ENCODE results near the gene SMARCC1. TPM values are rescaled to one million over a fixed set of nuclear protein-coding genes. Genes with fewer than 3 reads are reported as not detected.

SMARCC1 gene
- total and polyA plus RNA-seq, 2 experiments from 2014 or later: 35.5 to 38.2 TPM

DNA sequence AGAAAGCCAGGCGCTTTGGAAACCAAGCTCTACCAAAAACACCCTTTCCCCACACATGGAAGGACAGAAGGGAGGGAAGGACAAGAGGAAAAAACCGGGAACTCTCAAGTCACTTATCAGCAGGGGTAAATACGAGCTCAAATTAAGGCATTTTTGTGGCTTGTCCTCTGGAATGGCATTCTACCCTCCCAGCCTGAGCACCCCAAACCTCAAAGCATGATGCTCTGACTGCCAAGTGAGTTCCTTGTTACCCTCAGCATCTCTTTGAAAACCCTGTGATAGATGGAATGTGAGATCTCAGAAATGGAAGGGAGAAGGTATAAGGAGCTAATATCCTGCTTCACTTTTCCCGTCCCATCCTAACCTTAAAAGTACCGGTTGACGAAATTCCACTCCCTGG, 194.9 kb downstream of the SMARCC1 start:
- no peak overlapping the region for H2AFZ ChIP-seq
- H3K4me3 ChIP-seq: no peak overlapping the region
- DNase-seq (ENCODE audit: low spot score): no peak
- H3K9me2 ChIP-seq (replicated peaks; ENCODE audit: insufficient read depth): no peaks in the 10 kb centered on the region
- TF ChIP-seq EZH2phosphoT487 (IDR thresholded peaks at IDR 0.05; ENCODE audit: low read depth, severe bottlenecking, unreplicated experiment): no peak
- no peak for TF ChIP-seq EZH2 (IDR thresholded peaks at IDR 0.05; ENCODE audit: borderline replicate concordance)
- TF ChIP-seq, protein P1, sequence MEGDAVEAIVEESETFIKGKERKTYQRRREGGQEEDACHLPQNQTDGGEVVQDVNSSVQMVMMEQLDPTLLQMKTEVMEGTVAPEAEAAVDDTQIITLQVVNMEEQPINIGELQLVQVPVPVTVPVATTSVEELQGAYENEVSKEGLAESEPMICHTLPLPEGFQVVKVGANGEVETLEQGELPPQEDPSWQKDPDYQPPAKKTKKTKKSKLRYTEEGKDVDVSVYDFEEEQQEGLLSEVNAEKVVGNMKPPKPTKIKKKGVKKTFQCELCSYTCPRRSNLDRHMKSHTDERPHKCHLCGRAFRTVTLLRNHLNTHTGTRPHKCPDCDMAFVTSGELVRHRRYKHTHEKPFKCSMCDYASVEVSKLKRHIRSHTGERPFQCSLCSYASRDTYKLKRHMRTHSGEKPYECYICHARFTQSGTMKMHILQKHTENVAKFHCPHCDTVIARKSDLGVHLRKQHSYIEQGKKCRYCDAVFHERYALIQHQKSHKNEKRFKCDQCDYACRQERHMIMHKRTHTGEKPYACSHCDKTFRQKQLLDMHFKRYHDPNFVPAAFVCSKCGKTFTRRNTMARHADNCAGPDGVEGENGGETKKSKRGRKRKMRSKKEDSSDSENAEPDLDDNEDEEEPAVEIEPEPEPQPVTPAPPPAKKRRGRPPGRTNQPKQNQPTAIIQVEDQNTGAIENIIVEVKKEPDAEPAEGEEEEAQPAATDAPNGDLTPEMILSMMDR (IDR thresholded peaks at IDR 0.05; ENCODE audit: poor library complexity): no peak
- H3K9me3 ChIP-seq (ENCODE audit: low read depth): no peaks in the 10 kb centered on the region
- H4K20me1 ChIP-seq (ENCODE audit: insufficient read depth, poor library complexity, severe bottlenecking): peaks cover 4% of the 10 kb centered on the region
- 94% methylated on average over 6 of the region's 6 CpGs for WGBS (ENCODE audit: low lambda C conversion rate, missing lambda C conversion rate)
- H3K27ac ChIP-seq: no peak overlapping the region
- H3K4me1 ChIP-seq (ENCODE audit: insufficient read depth): no peaks in the 10 kb centered on the region
- H3K79me2 ChIP-seq: no peaks in the 10 kb centered on the region
- peaks cover 5% of the 10 kb centered on the region for H3K36me3 ChIP-seq (replicated peaks; ENCODE audit: insufficient read depth, low read depth)
- H3K4me2 ChIP-seq: no peak overlapping the region
- H3K27me3 ChIP-seq: no peaks in the 10 kb centered on the region

DNA sequence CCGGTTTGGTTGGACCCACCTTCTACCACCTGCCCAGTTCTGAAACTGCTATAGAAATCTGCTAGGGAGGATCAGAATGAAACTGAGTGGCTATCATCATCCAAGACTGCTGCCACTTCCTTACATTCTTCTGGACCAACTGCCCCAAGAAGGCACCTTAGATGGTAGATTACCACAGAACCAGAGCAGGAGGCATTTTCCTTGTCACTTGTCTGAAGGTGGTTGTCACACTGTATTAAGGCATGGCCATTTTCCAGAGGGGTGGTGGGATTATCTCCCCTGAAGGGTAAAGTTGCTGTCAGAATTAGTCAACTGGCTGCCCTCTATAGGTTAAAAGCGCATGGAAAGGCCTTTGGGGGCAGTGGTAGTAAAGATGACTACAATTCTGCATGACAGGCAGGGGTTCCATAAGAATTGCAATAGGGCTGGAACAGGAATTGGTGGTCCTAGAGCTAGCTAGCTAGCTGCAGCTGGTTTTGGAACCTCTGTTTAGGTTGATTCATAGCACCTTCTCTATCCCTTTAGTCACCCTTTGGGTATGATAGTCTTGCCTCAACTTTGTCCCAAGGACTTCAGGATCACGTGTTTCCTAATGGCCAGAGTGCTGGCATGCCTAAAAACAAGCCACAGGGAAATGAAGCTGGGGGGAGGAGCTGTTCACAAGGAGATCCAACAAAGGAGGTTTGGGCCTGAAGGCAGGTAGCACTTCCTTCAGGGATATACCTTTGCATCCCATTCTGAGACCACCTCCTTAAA, 198.2 kb downstream of the SMARCC1 start:
- WGBS (ENCODE audit: low lambda C conversion rate, missing lambda C conversion rate): 79% methylated on average over 3 of the region's 3 CpGs
- TF ChIP-seq EZH2 (IDR thresholded peaks at IDR 0.05; ENCODE audit: borderline replicate concordance) (no peak), EZH2phosphoT487 (IDR thresholded peaks at IDR 0.05; ENCODE audit: low read depth, severe bottlenecking, unreplicated experiment) (no peak)
- no peak overlapping the region for H3K4me2 ChIP-seq

DNA sequence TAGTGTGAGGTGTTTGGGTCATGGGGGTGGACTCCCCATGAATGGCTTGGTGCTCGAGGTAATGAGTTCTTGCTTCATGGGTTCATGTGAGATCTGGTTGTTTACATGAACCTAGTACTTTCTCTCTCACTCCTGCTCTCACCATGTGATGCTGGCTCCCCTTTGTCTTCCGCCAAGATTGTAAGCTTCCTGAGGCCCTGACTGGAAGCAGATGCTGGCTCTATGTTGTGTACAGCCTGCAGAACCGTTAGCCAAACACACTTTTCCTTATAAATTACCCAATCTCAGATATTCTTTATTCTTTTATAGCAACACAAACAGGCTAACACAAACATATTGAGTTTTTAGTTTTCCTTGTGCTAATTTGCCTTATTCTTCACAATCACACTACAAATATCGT, 199.9 kb downstream of the SMARCC1 start:
- H3K9me3 ChIP-seq (ENCODE audit: low read depth): no peaks in the 10 kb centered on the region
- H4K20me1 ChIP-seq (ENCODE audit: insufficient read depth, poor library complexity, severe bottlenecking): no peaks in the 10 kb centered on the region
- peaks cover 5% of the 10 kb centered on the region for H3K4me1 ChIP-seq (ENCODE audit: insufficient read depth)
- no peak for TF ChIP-seq EZH2phosphoT487 (IDR thresholded peaks at IDR 0.05; ENCODE audit: low read depth, severe bottlenecking, unreplicated experiment)
- TF ChIP-seq, protein P1 (IDR thresholded peaks at IDR 0.05; ENCODE audit: poor library complexity): no peak
- no peak for TF ChIP-seq EZH2 (IDR thresholded peaks at IDR 0.05; ENCODE audit: borderline replicate concordance)
- DNase-seq (ENCODE audit: low spot score): no peak
- H3K9me2 ChIP-seq (replicated peaks; ENCODE audit: insufficient read depth): no peaks in the 10 kb centered on the region
- H3K36me3 ChIP-seq (replicated peaks; ENCODE audit: insufficient read depth, low read depth): no peaks in the 10 kb centered on the region
- 87% methylated on average over 4 of the region's 4 CpGs for WGBS (ENCODE audit: low lambda C conversion rate, missing lambda C conversion rate)
- no peak overlapping the region for H3K4me2 ChIP-seq
- no peak overlapping the region for H3K27ac ChIP-seq
- peaks cover 26% of the 10 kb centered on the region for H3K27me3 ChIP-seq
- no peak overlapping the region for H2AFZ ChIP-seq
- no peaks in the 10 kb centered on the region for H3K79me2 ChIP-seq
- H3K4me3 ChIP-seq: no peak overlapping the region

More for the DNA sequence above, 198.2 kb downstream of the SMARCC1 start:
- Histone ChIP-seq H3K27me3 (peaks cover 17% of the 10 kb centered on the region), H2AFZ (no peak overlapping the region), H3K79me2 (no peaks in the 10 kb centered on the region), H3K9me3 (ENCODE audit: low read depth) (no peaks in the 10 kb centered on the region), H4K20me1 (ENCODE audit: insufficient read depth, poor library complexity, severe bottlenecking) (no peaks in the 10 kb centered on the region), H3K4me1 (ENCODE audit: insufficient read depth) (no peaks in the 10 kb centered on the region), H3K36me3 (replicated peaks; ENCODE audit: insufficient read depth, low read depth) (no peaks in the 10 kb centered on the region), H3K4me3 (no peak overlapping the region), H3K27ac (no peak overlapping the region), H3K9me2 (replicated peaks; ENCODE audit: insufficient read depth) (no peaks in the 10 kb centered on the region)
- DNase-seq (ENCODE audit: low spot score): no peak

DNA sequence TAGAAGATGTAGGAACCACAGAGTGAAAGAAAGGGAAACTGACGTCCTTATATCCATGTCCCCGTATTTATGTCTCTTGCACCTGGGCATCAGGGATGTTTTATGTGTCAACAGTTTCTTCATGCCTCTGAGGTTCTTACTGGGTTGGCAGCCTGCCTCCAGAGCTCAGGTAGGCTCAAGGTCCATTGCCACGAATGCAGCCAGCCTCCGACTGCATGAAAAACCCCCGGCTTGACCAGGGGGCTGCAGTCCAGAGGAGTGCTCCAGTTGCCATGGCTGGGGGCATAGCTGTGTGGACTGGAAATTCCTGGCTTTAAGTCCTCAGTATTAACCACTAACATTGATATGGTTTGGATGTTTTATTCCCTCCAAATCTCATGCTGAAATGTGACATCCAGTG, 200.3 kb downstream of the SMARCC1 start:
- no peak overlapping the region for H3K4me2 ChIP-seq
- H3K79me2 ChIP-seq: no peaks in the 10 kb centered on the region
- no peaks in the 10 kb centered on the region for H4K20me1 ChIP-seq (ENCODE audit: insufficient read depth, poor library complexity, severe bottlenecking)
- H3K36me3 ChIP-seq (replicated peaks; ENCODE audit: insufficient read depth, low read depth): no peaks in the 10 kb centered on the region
- no peaks in the 10 kb centered on the region for H3K9me3 ChIP-seq (ENCODE audit: low read depth)
- peaks cover 5% of the 10 kb centered on the region for H3K4me1 ChIP-seq (ENCODE audit: insufficient read depth)
- no peaks in the 10 kb centered on the region for H3K9me2 ChIP-seq (replicated peaks; ENCODE audit: insufficient read depth)
- WGBS (ENCODE audit: low lambda C conversion rate, missing lambda C conversion rate): 81% methylated on average over 5 of the region's 5 CpGs
- DNase-seq (ENCODE audit: low spot score): no peak
- no peak overlapping the region for H3K4me3 ChIP-seq
- TF ChIP-seq, protein P1 (IDR thresholded peaks at IDR 0.05; ENCODE audit: poor library complexity): no peak
- TF ChIP-seq EZH2 (IDR thresholded peaks at IDR 0.05; ENCODE audit: borderline replicate concordance): no peak
- no peak for TF ChIP-seq EZH2phosphoT487 (IDR thresholded peaks at IDR 0.05; ENCODE audit: low read depth, severe bottlenecking, unreplicated experiment)
- H3K27me3 ChIP-seq: peaks cover 29% of the 10 kb centered on the region
- no peak overlapping the region for H2AFZ ChIP-seq
- H3K27ac ChIP-seq: no peak overlapping the region
